22Rv1 (cell line): Measurements from ENCODE around the gene SLIT3.

Source experiments
- H3K27ac ChIP-seq: fragments of 450-650 bp; 2 replicates; pipeline ENCODE4 v1.5.1; 2017
- ZFX ChIP-seq: fragments of 450-650 bp; IDR thresholded peaks from 2 replicates; pipeline ENCODE4 v1.6.1; 2017; ENCODE audit warnings: antibody characterized with exemption, borderline replicate concordance
- TF ChIP-seq, protein P1 (sequence below): fragments of 450-650 bp; IDR thresholded peaks from 2 replicates; pipeline ENCODE4 v1.5.1; 2017; ENCODE audit warnings: mild to moderate bottlenecking

SLIT3 gene

GRCh38 chr5:169121630-169122420 lies 179.1 kb downstream of the SLIT3 start:
- TF ChIP-seq, protein P1, sequence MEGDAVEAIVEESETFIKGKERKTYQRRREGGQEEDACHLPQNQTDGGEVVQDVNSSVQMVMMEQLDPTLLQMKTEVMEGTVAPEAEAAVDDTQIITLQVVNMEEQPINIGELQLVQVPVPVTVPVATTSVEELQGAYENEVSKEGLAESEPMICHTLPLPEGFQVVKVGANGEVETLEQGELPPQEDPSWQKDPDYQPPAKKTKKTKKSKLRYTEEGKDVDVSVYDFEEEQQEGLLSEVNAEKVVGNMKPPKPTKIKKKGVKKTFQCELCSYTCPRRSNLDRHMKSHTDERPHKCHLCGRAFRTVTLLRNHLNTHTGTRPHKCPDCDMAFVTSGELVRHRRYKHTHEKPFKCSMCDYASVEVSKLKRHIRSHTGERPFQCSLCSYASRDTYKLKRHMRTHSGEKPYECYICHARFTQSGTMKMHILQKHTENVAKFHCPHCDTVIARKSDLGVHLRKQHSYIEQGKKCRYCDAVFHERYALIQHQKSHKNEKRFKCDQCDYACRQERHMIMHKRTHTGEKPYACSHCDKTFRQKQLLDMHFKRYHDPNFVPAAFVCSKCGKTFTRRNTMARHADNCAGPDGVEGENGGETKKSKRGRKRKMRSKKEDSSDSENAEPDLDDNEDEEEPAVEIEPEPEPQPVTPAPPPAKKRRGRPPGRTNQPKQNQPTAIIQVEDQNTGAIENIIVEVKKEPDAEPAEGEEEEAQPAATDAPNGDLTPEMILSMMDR = no peak
- no peak for TF ChIP-seq ZFX

GRCh38 chr5:169119288-169120048 lies 181.5 kb downstream of the SLIT3 start:
- TF ChIP-seq, protein P1 = no peak
- no peak for TF ChIP-seq ZFX
- no peak overlapping the region for H3K27ac ChIP-seq

More at GRCh38 chr5:169121630-169122420, 179.1 kb downstream of the SLIT3 start:
- H3K27ac ChIP-seq = no peak overlapping the region

GRCh38 chr5:169116961-169117461 lies 183.9 kb downstream of the SLIT3 start:
- H3K27ac ChIP-seq = no peak overlapping the region
- TF ChIP-seq ZFX = no peak
- TF ChIP-seq, protein P1 = no peak

DNA sequence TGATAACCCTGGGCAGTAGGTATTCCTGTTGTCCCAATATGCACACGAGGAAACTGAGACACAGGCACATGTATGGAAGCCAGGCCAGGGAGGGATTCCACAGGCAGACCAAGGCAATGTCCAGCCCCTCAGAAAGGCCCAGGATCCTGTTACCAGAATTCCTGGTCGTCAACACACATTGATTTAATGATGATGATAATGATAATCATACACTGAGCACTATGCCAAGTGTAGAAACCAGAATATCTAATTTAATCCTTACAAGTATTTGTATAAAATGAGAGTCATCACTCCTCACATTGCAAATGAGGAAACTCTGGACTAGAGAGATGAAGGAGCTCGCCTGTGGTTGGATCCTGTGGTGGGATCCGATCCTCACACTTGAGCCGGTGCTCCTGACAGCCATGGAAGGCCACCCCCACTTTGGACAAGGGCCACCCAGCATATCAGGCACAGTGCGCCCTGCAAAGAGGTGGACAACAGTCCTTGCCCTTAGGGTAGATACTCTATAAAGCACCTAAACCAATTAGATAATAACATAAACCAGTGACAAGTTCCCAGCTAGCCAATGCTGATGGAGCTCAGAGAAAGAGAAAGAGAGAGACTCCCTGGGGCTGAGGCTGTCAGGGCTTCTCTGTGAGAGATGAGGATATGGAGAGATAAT lies 185.3 kb downstream of the SLIT3 start:
- no peak overlapping the region for H3K27ac ChIP-seq
- TF ChIP-seq, protein P1 = no peak
- TF ChIP-seq ZFX = no peak

- no peak overlapping the region for H3K27ac ChIP-seq
- TF ChIP-seq ZFX = no peak
- TF ChIP-seq, protein P1 = no peak
Observed at GRCh38 chr5:169114466-169115065, 186.4 kb downstream of the SLIT3 start.

- no peak overlapping the region for H3K27ac ChIP-seq
- TF ChIP-seq, protein P1 = no peak
- no peak for TF ChIP-seq ZFX
Observed at GRCh38 chr5:169112016-169112415, 188.9 kb downstream of the SLIT3 start.
